NT2/D1 (cell line): ENCODE results near the gene CAMSAP2.

Experiments used
- YY1 ChIP-seq: IDR thresholded peaks from 2 replicates; pipeline ENCODE4 v1.6.1; 2011; ENCODE audit not compliant: insufficient read length, insufficient read depth
- ZNF274 ChIP-seq: IDR thresholded peaks from 2 replicates; pipeline ENCODE4 v1.6.1; 2011; ENCODE audit warnings: mild to moderate bottlenecking, low read depth, low read length

DNA sequence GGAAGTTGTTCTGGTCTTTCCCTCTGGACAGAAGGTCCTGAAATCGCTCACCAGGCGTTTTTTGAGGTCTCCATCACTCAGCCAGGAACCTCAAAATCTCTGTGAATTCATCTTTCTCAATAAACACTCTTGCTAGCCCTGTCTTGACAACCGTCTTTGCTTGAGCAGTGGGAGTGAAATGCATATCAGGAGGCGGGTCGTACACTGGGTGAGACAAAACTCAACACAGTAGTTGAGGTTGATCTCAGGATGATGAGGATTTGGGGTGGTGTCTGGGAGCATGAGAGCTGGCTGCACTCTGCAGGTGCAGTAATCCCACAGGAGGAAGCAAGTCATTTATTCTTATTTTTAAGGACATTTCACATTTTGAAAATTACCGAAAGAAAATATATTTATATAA is 136.0 kb downstream of the CAMSAP2 start:
- TF ChIP-seq ZNF274 (no peak), YY1 (no peak)
